ENCODE results near the gene GGT5. TPM values are rescaled to one million over a fixed set of nuclear protein-coding genes. Genes with fewer than 3 reads are reported as not detected.

The GGT5 gene
- total RNA-seq, 4 donors from 2014 or later, result 8.8 to 29.9 (median 22.8) TPM

DNA sequence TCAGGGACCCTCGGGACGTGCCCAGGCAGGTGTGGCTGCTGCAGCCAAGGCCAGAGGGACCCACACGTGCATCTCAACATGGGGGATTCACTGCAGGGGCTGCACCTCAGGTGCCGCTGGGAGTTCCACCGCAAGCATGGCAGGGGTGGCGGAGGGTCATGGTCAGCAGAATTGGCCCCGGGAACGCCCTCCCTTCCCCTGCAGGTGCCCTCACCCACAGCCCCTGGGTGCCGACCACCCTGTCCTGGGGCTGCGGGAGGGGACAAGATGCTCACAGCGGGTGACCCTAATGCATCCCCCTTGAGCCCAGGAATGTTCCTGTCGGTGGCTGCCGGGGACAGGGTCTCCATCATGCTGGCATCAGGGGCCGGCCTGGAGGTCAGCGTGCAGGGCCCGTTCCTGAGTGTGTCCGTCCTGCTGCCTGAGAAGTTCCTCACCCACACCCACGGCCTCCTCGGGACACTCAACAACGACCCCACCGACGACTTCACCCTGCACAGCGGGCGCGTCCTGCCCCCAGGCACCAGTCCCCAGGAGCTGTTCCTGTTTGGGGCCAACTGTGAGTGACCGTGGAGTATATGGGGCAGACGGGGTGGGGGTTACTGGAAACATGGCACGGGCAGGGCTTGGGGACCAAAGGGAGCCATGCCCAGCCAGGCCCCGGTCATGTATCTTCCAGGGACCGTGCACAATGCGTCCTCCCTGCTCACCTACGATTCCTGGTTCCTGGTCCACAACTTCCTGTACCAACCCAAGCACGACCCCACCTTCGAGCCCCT lies 57.8 kb downstream of the GGT5 start:
- H3K4me1 ChIP-seq, result peaks cover 0 to 7% of the 10 kb centered on the region in 2 donors
- H3K4me3 ChIP-seq, result no peak overlapping the region
- H3K9me3 ChIP-seq, result no peaks in the 10 kb centered on the region
- no peak for DNase-seq
- intact Hi-C loops (cut with DNase I; ENCODE audit: low total_unique reads) (no loop called here), in situ Hi-C loops (cut with MboI; ENCODE audit: low sequenced_read_pairs in 4 of 4) (no loop called here)
- no peak overlapping the region for H3K27ac ChIP-seq
- no peak for TF ChIP-seq POLR2A (IDR thresholded peaks at IDR 0.05)
- TF ChIP-seq, protein P1, sequence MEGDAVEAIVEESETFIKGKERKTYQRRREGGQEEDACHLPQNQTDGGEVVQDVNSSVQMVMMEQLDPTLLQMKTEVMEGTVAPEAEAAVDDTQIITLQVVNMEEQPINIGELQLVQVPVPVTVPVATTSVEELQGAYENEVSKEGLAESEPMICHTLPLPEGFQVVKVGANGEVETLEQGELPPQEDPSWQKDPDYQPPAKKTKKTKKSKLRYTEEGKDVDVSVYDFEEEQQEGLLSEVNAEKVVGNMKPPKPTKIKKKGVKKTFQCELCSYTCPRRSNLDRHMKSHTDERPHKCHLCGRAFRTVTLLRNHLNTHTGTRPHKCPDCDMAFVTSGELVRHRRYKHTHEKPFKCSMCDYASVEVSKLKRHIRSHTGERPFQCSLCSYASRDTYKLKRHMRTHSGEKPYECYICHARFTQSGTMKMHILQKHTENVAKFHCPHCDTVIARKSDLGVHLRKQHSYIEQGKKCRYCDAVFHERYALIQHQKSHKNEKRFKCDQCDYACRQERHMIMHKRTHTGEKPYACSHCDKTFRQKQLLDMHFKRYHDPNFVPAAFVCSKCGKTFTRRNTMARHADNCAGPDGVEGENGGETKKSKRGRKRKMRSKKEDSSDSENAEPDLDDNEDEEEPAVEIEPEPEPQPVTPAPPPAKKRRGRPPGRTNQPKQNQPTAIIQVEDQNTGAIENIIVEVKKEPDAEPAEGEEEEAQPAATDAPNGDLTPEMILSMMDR (IDR thresholded peaks at IDR 0.05 in 4 of 5, conservative IDR thresholded peaks at IDR 0.05 in 1 of 5), result no peak
- ATAC-seq, result no peak
- H3K36me3 ChIP-seq, result no peaks in the 10 kb centered on the region
- no peaks in the 10 kb centered on the region for H3K27me3 ChIP-seq

DNA sequence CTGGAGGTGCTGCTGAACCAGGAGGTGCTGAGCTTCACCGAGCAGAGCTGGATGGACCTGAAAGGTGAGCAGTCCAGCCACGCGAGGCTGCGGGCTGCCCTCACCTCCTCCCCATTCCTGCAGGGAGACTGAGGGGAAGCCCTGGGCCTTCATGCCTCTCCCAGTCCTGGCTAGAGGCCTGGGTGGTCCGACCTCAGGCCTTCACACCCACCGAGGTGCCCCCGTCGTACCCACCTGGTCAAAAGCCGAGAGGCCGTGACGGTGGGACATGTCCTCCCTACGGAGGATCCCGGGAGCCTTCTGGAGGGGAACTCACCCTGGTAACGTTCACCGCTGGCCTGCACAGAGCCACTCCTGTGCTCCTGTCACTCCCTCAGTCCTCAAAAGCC lies 58.5 kb downstream of the GGT5 start:
- ATAC-seq (no peak), DNase-seq (no peak)
- TF ChIP-seq, protein P1 (IDR thresholded peaks at IDR 0.05 in 4 of 5, conservative IDR thresholded peaks at IDR 0.05 in 1 of 5), result no peak
- Histone ChIP-seq H3K4me1 (peaks cover 0 to 7% of the 10 kb centered on the region in 2 donors), H3K36me3 (no peaks in the 10 kb centered on the region), H3K4me3 (no peak overlapping the region), H3K27me3 (no peaks in the 10 kb centered on the region), H3K9me3 (no peaks in the 10 kb centered on the region), H3K27ac (no peak overlapping the region)
- in situ Hi-C loops (cut with MboI; ENCODE audit: low sequenced_read_pairs in 4 of 4) (no loop called here), intact Hi-C loops (cut with DNase I; ENCODE audit: low total_unique reads) (no loop called here)

DNA sequence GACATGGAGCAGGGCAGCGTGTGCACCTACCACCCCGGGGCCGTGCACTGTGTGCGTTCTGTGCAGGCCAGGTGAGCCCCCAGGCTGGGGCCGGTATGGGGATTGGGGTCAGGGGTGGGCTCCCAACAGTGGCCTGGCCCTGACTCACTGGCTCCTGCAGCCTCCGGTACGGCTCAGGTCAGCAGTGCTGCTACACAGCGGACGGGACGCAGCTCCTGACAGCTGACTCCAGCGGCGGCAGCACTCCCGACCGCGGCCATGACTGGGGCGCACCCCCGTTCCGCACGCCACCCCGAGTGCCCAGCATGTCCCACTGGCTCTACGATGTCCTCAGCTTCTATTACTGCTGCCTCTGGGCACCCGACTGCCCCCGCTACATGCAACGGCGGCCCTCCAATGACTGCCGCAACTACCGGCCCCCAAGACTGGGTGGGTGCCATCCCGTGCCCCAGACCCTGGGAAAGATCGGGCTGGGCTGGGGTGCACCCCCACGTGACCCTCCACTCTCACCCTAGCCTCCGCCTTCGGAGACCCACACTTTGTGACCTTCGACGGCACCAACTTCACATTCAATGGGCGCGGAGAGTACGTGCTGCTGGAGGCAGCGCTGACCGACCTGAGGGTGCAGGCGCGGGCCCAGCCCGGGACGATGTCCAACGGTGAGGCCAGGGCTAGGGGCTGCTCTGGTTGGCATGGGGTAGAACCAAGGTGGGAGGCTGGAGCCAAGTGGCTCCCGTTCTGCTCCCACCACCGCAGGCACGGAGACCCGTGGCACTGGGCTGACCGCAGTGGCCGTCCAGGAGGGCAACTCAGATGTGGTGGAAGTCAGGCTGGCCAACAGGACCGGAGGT lies 59.2 kb downstream of the GGT5 start:
- DNase-seq, result no peak
- no peaks in the 10 kb centered on the region for H3K36me3 ChIP-seq
- no peaks in the 10 kb centered on the region for H3K27me3 ChIP-seq
- ATAC-seq, result no peak
- in situ Hi-C loops (cut with MboI; ENCODE audit: low sequenced_read_pairs in 4 of 4), result no loop called here
- no peak overlapping the region for H3K27ac ChIP-seq
- intact Hi-C loops (cut with DNase I; ENCODE audit: low total_unique reads), result no loop called here
- H3K4me3 ChIP-seq, result no peak overlapping the region
- no peaks in the 10 kb centered on the region for H3K9me3 ChIP-seq
- peaks cover 0 to 7% of the 10 kb centered on the region in 2 donors for H3K4me1 ChIP-seq
- TF ChIP-seq, protein P1 (IDR thresholded peaks at IDR 0.05 in 4 of 5, conservative IDR thresholded peaks at IDR 0.05 in 1 of 5), result no peak
- no peak for TF ChIP-seq POLR2A (IDR thresholded peaks at IDR 0.05)

DNA sequence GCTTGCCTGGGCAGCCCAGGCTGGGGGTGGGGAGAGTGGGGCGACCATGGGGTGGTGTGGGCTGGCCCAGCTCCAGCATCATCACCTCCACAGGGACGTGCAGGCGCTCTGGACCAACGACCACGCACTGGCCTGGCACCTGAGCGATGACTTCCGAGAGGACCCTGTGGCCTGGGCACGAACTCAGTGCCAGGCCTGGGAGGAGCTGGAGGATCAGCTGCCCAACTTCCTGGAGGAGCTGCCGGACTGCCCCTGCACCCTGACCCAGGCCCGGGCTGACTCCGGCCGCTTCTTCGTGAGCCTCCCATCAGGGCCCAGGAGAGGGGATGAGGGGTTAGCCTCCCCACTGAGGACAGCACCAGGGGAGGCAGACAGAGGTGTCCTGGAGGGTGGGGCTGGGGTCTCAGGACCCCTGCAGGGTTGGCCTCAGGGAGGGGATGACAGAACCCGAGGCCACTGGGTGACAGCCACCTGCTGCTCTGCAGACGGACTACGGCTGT lies 59.8 kb downstream of the GGT5 start:
- Histone ChIP-seq H3K4me3 (no peak overlapping the region), H3K9me3 (no peaks in the 10 kb centered on the region), H3K4me1 (peaks cover 0 to 7% of the 10 kb centered on the region in 2 donors), H3K27me3 (no peaks in the 10 kb centered on the region), H3K36me3 (no peaks in the 10 kb centered on the region), H3K27ac (no peak overlapping the region)
- in situ Hi-C loops (cut with MboI; ENCODE audit: low sequenced_read_pairs in 4 of 4), result no loop called here
- ATAC-seq (no peak), DNase-seq (no peak)
- intact Hi-C loops (cut with DNase I; ENCODE audit: low total_unique reads), result no loop called here
- TF ChIP-seq, protein P1 (IDR thresholded peaks at IDR 0.05 in 4 of 5, conservative IDR thresholded peaks at IDR 0.05 in 1 of 5), result no peak
- TF ChIP-seq POLR2A (IDR thresholded peaks at IDR 0.05), result no peak
